Measurements from ENCODE around the gene NLRP4.

The NLRP4 gene, protein sequence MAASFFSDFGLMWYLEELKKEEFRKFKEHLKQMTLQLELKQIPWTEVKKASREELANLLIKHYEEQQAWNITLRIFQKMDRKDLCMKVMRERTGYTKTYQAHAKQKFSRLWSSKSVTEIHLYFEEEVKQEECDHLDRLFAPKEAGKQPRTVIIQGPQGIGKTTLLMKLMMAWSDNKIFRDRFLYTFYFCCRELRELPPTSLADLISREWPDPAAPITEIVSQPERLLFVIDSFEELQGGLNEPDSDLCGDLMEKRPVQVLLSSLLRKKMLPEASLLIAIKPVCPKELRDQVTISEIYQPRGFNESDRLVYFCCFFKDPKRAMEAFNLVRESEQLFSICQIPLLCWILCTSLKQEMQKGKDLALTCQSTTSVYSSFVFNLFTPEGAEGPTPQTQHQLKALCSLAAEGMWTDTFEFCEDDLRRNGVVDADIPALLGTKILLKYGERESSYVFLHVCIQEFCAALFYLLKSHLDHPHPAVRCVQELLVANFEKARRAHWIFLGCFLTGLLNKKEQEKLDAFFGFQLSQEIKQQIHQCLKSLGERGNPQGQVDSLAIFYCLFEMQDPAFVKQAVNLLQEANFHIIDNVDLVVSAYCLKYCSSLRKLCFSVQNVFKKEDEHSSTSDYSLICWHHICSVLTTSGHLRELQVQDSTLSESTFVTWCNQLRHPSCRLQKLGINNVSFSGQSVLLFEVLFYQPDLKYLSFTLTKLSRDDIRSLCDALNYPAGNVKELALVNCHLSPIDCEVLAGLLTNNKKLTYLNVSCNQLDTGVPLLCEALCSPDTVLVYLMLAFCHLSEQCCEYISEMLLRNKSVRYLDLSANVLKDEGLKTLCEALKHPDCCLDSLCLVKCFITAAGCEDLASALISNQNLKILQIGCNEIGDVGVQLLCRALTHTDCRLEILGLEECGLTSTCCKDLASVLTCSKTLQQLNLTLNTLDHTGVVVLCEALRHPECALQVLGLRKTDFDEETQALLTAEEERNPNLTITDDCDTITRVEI

GRCh38 chr19:55836340-55836739 is at the start of gene NLRP4:
NLRP4 (plus strand) TSS chr19:55836540; CDS start chr19:55852081, 15,541 bp downstream.
- DNase-seq (ENCODE audit: low read depth) = no peak

DNA sequence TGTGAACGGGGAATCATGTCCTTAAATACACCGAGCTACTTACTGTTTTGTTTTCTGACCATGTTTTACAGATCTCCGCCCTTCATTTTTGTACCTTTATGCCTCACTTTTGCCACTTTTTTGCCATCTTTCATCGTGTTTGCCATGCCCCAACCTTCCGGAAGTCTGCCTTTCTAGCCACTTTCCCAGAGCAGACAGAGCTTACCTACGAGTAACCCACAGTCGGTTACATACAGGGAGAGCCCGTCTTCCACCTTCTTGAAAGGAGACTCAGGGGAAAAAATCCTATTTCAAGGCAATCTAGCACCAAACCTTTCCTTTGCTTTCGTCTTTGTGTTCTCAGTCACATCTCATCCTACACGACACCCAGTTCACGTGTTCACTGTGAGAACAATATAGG is 41.3 kb upstream of the NLRP4 start:
- DNase-seq (ENCODE audit: low read depth) = no peak

DNA sequence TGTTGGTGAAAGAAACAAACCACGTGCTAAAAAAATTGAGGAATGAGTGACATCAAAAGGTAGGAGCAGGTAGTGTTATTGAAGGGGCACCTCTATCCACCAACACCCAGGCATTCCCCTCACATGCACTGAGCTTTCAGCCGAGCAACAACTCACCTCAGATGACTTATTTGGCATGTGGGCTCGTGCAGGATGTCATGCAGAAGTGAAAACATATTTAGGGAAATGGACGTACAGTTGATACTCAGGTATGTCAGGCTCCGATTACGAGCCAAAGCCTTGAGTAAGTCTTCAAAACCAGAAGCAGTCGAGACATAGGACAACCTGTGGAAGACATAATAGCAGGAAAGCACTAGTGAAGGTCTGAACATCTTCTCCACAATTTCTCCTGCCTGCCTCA is 34.9 kb upstream of the NLRP4 start:
- DNase-seq (ENCODE audit: low read depth) = no peak

DNA sequence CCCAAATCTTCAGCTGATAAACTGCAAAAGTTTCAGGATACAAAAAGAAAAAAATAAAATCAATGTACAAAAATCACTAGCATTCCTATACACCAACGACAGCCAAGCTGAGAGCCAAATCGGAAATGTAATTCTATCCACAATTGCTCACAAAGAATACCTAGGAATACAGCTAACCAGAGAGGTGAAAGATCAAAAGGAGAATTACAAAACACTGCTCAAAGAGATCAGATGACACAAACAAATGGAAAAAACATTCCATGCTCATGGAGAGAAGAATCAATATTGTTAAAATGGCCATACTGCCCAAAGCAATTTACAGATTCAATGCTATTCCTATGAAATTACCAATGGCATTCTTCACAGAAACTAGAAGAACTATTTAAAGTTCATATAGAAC is 34.1 kb upstream of the NLRP4 start:
- DNase-seq (ENCODE audit: low read depth) = no peak

GRCh38 chr19:55809381-55810058 is 26.8 kb upstream of the NLRP4 start:
- DNase-seq (ENCODE audit: low read depth) = peak; percentile 3

GRCh38 chr19:55811340-55811739 is 25.0 kb upstream of the NLRP4 start:
- no peak for DNase-seq (ENCODE audit: low read depth)

GRCh38 chr19:55812449-55812848 is 23.9 kb upstream of the NLRP4 start:
- DNase-seq (ENCODE audit: low read depth) = no peak

GRCh38 chr19:55813906-55814305 is 22.4 kb upstream of the NLRP4 start:
- no peak for DNase-seq (ENCODE audit: low read depth)

- DNase-seq (ENCODE audit: low read depth) = no peak
These were observed 16.3 kb upstream of the NLRP4 start for GRCh38 chr19:55820037-55820436.

- DNase-seq (ENCODE audit: low read depth) = no peak
These were observed 5.7 kb upstream of the NLRP4 start for GRCh38 chr19:55830656-55831055.

DNA sequence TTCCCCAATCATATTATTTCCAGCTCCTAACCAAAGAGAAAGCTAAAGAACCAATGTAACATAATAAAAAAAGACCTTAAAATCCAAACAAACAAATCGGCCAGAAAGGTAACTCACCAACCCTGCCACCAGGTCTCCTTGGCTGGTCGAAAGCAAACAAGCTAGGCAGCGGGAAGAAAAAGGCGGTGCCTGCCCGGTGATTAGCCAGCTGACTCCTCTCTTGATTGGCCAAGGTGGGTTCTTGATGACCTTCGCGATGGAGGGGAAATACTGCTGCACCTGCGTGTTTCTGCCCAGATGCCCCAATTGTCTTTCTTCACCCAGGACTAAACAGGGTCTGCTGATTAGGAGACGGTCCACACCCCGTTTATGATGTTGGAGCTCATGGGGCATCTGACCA is 4.5 kb upstream of the NLRP4 start, which contains the start of gene NLRP11:
NLRP11 (minus strand) TSS at position 154 of the 400 bp plus-strand sequence. CDS start 13,825 bp downstream, outside the sequence.
- no peak for DNase-seq (ENCODE audit: low read depth)

GRCh38 chr19:55832676-55833075 is 3.7 kb upstream of the NLRP4 start:
- DNase-seq (ENCODE audit: low read depth) = no peak

GRCh38 chr19:55838251-55838650 is 1.9 kb downstream of the NLRP4 start:
- no peak for DNase-seq (ENCODE audit: low read depth)

DNA sequence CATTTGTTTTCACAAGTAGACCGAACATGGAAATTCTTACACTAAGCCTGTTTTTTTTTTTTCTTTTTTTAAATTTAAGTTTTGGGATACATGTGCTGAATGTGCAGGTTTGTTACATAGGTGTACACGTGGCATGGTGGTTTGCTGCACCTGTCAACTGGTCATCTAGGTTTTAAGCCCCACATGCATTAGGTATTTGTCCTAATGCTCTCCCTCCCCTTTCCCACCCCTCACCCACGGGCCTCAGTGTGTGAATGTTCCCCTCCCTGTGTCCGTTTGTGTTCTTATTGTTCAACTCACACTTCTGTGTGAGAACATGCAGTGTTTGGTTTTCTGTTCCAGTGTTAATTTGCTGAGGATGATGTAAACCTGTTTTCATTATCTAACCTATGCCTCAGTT is 2.6 kb downstream of the NLRP4 start:
- no peak for DNase-seq (ENCODE audit: low read depth)

DNA sequence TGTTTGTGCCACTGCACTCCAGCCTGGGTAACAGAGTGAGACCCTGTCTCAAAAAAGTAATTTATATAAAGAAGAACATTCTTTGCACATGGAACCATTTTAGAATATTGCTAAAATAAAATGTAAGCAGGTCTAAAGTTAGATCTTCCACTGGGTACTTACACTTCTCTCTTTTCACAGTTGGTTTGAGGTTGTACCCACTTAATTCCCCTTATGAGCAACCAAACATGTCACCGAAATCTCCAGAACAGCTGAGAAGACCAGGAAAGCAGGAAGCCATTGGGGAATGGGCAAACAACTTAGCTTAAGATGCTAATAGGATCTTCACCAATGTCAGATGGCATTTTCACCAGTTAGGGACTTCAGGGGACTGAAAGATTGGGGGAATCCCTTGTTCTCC is 18.8 kb downstream of the NLRP4 start:
- no peak for DNase-seq (ENCODE audit: low read depth)

GRCh38 chr19:55857149-55857548 is 20.8 kb downstream of the NLRP4 start:
- DNase-seq (ENCODE audit: low read depth) = no peak

DNA sequence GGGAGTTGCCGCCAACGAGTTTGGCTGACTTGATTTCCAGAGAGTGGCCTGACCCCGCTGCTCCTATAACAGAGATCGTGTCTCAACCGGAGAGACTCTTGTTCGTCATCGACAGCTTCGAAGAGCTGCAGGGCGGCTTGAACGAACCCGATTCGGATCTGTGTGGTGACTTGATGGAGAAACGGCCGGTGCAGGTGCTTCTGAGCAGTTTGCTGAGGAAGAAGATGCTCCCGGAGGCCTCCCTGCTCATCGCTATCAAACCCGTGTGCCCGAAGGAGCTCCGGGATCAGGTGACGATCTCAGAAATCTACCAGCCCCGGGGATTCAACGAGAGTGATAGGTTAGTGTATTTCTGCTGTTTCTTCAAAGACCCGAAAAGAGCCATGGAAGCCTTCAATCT is 21.6 kb downstream of the NLRP4 start:
- no peak for DNase-seq (ENCODE audit: low read depth)

DNA sequence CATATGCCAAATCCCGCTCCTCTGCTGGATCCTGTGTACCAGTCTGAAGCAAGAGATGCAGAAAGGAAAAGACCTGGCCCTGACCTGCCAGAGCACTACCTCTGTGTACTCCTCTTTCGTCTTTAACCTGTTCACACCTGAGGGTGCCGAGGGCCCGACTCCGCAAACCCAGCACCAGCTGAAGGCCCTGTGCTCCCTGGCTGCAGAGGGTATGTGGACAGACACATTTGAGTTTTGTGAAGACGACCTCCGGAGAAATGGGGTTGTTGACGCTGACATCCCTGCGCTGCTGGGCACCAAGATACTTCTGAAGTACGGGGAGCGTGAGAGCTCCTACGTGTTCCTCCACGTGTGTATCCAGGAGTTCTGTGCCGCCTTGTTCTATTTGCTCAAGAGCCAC is 22.1 kb downstream of the NLRP4 start:
- no peak for DNase-seq (ENCODE audit: low read depth)

DNA sequence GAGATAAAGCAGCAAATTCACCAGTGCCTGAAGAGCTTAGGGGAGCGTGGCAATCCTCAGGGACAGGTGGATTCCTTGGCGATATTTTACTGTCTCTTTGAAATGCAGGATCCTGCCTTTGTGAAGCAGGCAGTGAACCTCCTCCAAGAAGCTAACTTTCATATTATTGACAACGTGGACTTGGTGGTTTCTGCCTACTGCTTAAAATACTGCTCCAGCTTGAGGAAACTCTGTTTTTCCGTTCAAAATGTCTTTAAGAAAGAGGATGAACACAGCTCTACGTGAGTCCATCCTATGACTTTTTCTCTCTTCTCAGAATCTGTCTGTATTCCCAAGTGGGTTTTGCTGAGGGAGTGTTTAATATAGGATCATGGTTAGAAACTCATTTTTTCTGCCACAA is 22.6 kb downstream of the NLRP4 start:
- no peak for DNase-seq (ENCODE audit: low read depth)

GRCh38 chr19:55866521-55866920 is 30.2 kb downstream of the NLRP4 start:
- no peak for DNase-seq (ENCODE audit: low read depth)

DNA sequence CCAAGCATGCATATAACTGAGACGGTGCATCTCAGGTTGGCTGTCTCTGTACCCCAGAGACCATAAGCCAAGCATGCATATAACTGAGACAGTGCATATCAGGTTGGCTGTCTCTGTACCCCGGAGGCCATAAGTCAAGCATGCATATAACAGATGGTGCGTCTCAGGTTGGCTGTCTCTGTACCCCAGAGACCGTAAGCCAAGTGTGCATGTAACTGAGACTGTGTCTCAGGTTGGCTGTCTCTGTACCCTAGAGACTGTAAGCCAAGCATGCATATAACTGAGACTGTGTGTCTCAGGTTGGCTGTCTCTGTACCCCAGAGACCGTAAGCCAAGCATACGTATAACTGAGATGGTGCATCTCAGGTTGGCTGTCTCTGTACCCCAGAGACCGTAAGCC is 30.8 kb downstream of the NLRP4 start:
- DNase-seq (ENCODE audit: low read depth) = no peak

GRCh38 chr19:55870736-55871135 is 34.4 kb downstream of the NLRP4 start:
- no peak for DNase-seq (ENCODE audit: low read depth)

Measured in GM04503 (cell line).